ENCODE measurements around the gene MMEL1. TPM values are rescaled to one million over a fixed set of nuclear protein-coding genes. Genes with fewer than 3 reads are reported as not detected.
"Not testable (repeated sequence)": the region's sequence is repeated elsewhere in the genome, so short reads cannot be mapped to it uniquely, and the experiment has no call there.

The MMEL1 gene
- polyA plus RNA-seq, 1 donor from 2014 or later, result 5.8 TPM

DNA sequence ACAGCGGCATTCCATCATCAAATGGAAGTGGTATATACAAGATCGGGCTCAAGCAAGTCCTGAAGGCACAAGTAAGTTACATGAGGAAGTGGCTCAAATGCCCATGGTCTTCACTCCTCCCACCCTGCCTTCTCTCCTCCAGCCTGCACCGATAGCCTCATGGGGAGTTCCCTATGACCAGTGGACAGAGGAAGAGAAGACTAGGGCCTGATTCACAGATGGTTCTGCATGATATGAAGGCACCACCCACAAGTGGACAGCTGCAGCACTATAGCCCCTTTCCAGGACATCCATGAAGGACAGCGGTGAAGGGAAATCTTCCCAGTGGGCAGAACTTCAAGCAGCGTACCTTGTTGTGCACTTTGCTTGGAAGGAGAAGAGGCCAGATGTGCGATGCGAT, 7.1 kb downstream of the MMEL1 start:
- not testable (repeated sequence) for H3K4me3 Mint-ChIP-seq, H3K9me3 Mint-ChIP-seq, H3K36me3 Mint-ChIP-seq, H3K4me1 Mint-ChIP-seq, H3K27ac Mint-ChIP-seq
- H3K27me3 Mint-ChIP-seq, result peaks cover 31% of the 10 kb centered on the region

- Mint-ChIP-seq H3K36me3 (no peaks in the 10 kb centered on the region), H3K4me3 (no peak overlapping the region), H3K4me1 (peaks cover 0 to 4% (median 4%) of the 10 kb centered on the region in 3 donors), H3K27me3 (peaks cover 31% of the 10 kb centered on the region), H3K27ac (no peak overlapping the region), H3K9me3 (peaks cover 0 to 2% (median 1%) of the 10 kb centered on the region in 3 donors)
These were observed 7.5 kb downstream of the MMEL1 start for GRCh38 chr1:2625311-2625710.

DNA sequence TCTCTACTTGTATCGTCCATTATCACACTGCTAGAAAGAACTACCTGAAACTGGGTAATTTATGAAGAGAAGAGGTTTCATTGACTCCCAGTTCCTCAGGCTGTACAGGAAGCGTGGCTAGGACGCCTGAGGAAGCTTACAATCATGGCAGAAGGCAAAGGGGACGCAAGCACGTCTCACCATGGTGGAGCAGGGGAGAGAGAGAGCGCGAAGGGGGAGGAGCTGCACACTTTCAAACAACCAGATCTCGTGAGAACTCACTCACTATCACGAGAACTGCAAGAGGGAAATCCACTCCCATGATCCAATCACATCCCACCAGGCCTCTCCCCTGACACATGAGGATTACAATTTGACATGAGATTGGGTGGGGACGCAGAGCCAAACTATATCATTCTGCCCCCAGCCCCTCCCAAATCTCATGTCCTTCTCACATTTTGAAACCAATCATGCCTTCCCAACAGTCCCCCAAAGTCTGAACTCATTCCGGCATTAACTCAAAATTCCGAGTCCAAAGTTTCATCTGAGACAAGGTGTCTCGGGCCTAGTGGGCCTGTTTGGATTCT, 8.0 kb downstream of the MMEL1 start:
- Mint-ChIP-seq H3K36me3 (no peaks in the 10 kb centered on the region), H3K27me3 (peaks cover 33% of the 10 kb centered on the region), H3K27ac (no peak overlapping the region), H3K9me3 (peaks cover 2 to 4% (median 2%) of the 10 kb centered on the region in 3 donors), H3K4me1 (peaks cover 0 to 4% (median 4%) of the 10 kb centered on the region in 3 donors), H3K4me3 (no peak overlapping the region)

GRCh38 chr1:2623571-2624337, 9.1 kb downstream of the MMEL1 start:
- H3K36me3 Mint-ChIP-seq, result peaks cover 2% of the 10 kb centered on the region
- no peak overlapping the region for H3K27ac Mint-ChIP-seq
- peaks cover 2 to 6% (median 4%) of the 10 kb centered on the region in 3 donors for H3K9me3 Mint-ChIP-seq
- H3K4me3 Mint-ChIP-seq, result no peak overlapping the region
- H3K4me1 Mint-ChIP-seq, result peaks cover 0 to 4% (median 3%) of the 10 kb centered on the region in 3 donors
- H3K27me3 Mint-ChIP-seq, result peaks cover 34% of the 10 kb centered on the region

DNA sequence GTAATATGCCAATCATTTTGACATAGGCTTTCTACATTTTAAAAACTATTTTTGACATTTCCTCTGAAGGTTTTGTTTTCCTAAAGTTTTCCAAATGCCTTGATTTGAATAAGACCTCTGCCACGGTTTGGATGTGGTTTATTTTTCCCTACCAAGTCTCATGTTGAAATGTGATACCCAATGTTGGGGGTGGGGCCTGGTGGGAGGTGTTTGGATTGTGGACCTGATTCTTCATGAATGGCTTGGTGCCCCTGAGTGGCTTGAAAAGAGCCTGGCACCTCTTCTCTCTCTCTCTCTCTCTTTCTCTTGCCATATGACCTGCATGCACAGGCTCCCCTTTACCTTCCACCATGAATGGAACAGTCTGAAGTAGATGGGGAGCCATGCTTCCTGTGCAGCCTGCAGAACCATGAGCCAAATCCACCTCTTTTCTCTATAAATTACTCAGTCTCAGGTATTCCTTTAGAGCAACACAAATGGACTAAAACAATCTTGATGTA, 14.8 kb downstream of the MMEL1 start:
- no peak overlapping the region for H3K27ac Mint-ChIP-seq
- H3K27me3 Mint-ChIP-seq, result peaks cover 16% of the 10 kb centered on the region
- peaks cover 5 to 30% (median 21%) of the 10 kb centered on the region in 3 donors for H3K9me3 Mint-ChIP-seq
- no peak overlapping the region for H3K4me3 Mint-ChIP-seq
- peaks cover 0 to 2% (median 0%) of the 10 kb centered on the region in 3 donors for H3K4me1 Mint-ChIP-seq
- H3K36me3 Mint-ChIP-seq, result peaks cover 4% of the 10 kb centered on the region

- peaks cover 2% of the 10 kb centered on the region for H3K36me3 Mint-ChIP-seq
- no peak overlapping the region for H3K27ac Mint-ChIP-seq
- H3K4me1 Mint-ChIP-seq, result peaks cover 0 to 5% (median 0%) of the 10 kb centered on the region in 3 donors
- peaks cover 3 to 27% (median 17%) of the 10 kb centered on the region in 3 donors for H3K9me3 Mint-ChIP-seq
- no peak overlapping the region for H3K4me3 Mint-ChIP-seq
- peaks cover 7% of the 10 kb centered on the region for H3K27me3 Mint-ChIP-seq
These were observed 18.7 kb downstream of the MMEL1 start for GRCh38 chr1:2614145-2614544.

DNA sequence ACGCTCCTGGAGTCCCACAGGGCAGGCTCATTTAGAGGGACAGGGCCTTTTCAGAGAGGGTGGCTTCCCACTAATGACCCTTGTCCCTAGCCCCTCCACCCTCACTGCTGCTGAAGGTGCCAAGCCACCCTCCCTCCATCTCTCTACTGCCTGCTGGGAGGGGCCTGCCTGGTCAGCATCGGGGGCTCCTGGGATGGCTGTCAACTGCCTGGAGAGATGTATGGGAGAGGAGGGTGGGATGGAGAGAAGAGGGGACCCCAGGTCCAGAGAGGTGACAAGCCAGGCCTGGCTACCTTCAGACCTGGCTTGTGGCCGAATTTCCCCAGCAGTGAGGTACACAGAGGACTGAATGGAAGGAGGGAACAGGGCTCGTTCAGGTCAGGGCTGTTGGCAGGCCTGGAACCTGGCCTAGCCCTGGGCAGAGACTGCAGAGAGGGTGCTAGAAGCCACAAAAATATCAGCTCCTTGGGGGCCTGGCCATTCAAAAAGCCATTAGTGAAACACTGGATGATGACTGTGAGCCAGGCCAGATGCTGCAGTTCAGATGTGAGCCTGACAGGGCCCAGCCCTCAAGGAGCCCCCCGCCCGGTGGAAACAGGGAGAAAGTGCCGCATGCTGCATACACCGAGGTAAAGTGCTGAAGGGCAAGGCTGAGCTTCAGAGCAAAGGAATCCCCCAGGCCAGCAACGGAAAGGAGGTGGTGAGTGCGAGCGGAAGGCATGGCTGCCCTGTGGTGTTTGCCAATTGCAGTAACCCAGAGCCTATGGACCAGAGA, 20.0 kb downstream of the MMEL1 start:
- H3K27me3 Mint-ChIP-seq, result peaks cover 5% of the 10 kb centered on the region
- no peak overlapping the region for H3K27ac Mint-ChIP-seq
- H3K36me3 Mint-ChIP-seq, result peaks cover 2% of the 10 kb centered on the region
- H3K4me1 Mint-ChIP-seq, result peaks cover 0 to 5% (median 0%) of the 10 kb centered on the region in 3 donors
- peaks cover 3 to 27% (median 17%) of the 10 kb centered on the region in 3 donors for H3K9me3 Mint-ChIP-seq
- peak overlapping the region in 1 of 4 donors; percentile 49 for H3K4me3 Mint-ChIP-seq

DNA sequence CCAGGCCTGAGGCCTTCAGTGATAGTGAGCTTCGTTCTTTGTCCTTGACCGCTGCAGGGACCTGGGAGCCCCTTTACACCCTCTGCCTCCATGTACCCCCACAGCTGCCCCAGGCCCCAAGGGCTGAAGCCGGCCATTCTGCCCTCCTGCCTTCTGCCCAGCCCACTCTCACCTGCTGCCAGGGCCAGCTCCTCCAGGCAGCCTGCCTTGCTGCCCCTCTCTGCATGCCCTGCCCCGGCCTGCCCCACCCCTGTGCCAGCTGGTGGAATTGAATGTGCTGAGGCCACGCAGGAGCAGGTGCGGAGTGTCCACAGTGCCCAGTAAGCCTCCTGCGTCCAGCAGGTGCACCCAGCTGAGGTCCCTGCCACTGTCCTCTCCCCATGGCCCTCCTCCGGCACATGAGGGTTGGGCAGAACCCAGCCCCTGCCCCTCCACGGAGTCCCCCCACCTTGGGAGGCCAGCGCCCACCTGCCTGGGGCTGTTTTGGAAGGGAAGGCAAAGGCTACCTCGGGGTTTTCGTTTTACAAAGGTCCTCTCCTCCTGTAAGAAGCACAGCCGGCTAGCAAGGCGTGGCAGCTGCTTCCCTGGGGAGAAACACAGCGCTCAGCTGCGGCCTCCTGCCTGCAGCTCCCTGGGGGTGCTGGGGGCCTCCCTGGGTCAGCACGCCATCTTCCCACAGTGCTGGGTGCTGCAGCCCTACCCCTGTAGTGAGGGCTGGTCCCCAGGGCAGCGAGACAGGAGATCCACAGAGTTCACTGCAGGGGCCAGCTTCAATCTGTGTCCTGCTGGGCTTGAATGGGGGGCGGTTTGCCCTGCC, 21.0 kb downstream of the MMEL1 start:
- H3K27ac Mint-ChIP-seq, result no peak overlapping the region

DNA sequence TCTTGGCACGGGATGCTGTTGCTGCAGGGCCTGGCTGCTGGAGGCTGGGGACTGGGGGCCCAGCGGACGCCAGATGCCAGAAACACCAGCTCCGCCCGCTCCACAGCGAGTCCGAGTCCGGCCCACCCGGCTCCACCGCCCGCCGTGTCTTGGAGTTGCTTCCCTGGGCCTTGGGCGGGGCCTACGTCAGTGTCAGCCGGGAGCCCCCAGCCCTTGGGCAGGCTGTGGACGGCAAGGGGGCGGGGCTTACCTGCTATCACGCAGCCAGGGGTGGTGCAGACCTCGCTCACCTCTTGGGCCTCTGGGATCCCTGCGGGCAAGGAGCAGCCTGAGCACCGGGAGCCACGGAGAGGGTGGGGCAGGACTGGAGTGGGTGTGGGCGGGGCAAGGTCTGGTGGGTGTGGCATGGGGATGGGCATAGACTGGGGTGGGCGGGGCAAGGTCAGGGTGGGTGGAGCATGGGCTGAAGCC, 21.8 kb downstream of the MMEL1 start:
- H3K4me3 Mint-ChIP-seq, result no peak overlapping the region
- H3K4me1 Mint-ChIP-seq, result peaks cover 0 to 5% (median 0%) of the 10 kb centered on the region in 3 donors
- no peaks in the 10 kb centered on the region for H3K36me3 Mint-ChIP-seq
- H3K27me3 Mint-ChIP-seq, result peaks cover 5% of the 10 kb centered on the region
- H3K9me3 Mint-ChIP-seq, result peaks cover 3 to 21% (median 13%) of the 10 kb centered on the region in 3 donors
- H3K27ac Mint-ChIP-seq, result no peak overlapping the region

More for the DNA sequence above, 21.0 kb downstream of the MMEL1 start:
- H3K4me1 Mint-ChIP-seq, result peaks cover 0 to 5% (median 0%) of the 10 kb centered on the region in 3 donors
- no peaks in the 10 kb centered on the region for H3K36me3 Mint-ChIP-seq
- H3K4me3 Mint-ChIP-seq, result no peak overlapping the region
- peaks cover 5% of the 10 kb centered on the region for H3K27me3 Mint-ChIP-seq
- peaks cover 3 to 25% (median 17%) of the 10 kb centered on the region in 3 donors for H3K9me3 Mint-ChIP-seq

GRCh38 chr1:2610036-2610959, 22.5 kb downstream of the MMEL1 start:
- Mint-ChIP-seq H3K4me1 (peaks cover 0 to 5% (median 0%) of the 10 kb centered on the region in 3 donors), H3K27me3 (peaks cover 5% of the 10 kb centered on the region), H3K27ac (no peak overlapping the region), H3K9me3 (peaks cover 3 to 16% (median 11%) of the 10 kb centered on the region in 3 donors), H3K4me3 (peak overlapping the region in 1 of 4 donors; percentile 52), H3K36me3 (no peaks in the 10 kb centered on the region)

- H3K36me3 Mint-ChIP-seq, result no peaks in the 10 kb centered on the region
- peaks cover 0 to 4% (median 0%) of the 10 kb centered on the region in 3 donors for H3K4me1 Mint-ChIP-seq
- no peak overlapping the region for H3K27ac Mint-ChIP-seq
- no peak overlapping the region for H3K4me3 Mint-ChIP-seq
- peaks cover 5% of the 10 kb centered on the region for H3K27me3 Mint-ChIP-seq
- peaks cover 3 to 10% (median 8%) of the 10 kb centered on the region in 3 donors for H3K9me3 Mint-ChIP-seq
These were observed 23.3 kb downstream of the MMEL1 start for GRCh38 chr1:2609319-2610035.

GRCh38 chr1:2607641-2608091, 25.1 kb downstream of the MMEL1 start:
- peaks cover 0 to 2% (median 0%) of the 10 kb centered on the region in 3 donors for H3K9me3 Mint-ChIP-seq
- H3K4me1 Mint-ChIP-seq, result peaks cover 0 to 4% (median 0%) of the 10 kb centered on the region in 3 donors
- peaks cover 8% of the 10 kb centered on the region for H3K27me3 Mint-ChIP-seq
- peaks cover 2% of the 10 kb centered on the region for H3K36me3 Mint-ChIP-seq
- no peak overlapping the region for H3K4me3 Mint-ChIP-seq
- no peak overlapping the region for H3K27ac Mint-ChIP-seq

Measured in IgD-negative memory B cell (primary cell).